GM10266 (cell line): ENCODE measurements around the gene DDO.

Experiments used
- DNase-seq: peaks from one replicate; pipeline ENCODE4 v3.0.0; 2012; ENCODE audit errors: extremely low spot score
- TF ChIP-seq, protein P1 (sequence below): IDR thresholded peaks from 2 replicates; pipeline ENCODE4 v1.5.1; 2012; ENCODE audit warnings: mild to moderate bottlenecking, low read depth; ENCODE audit not compliant: control insufficient read depth, insufficient read depth; ENCODE audit errors: missing control alignments

DDO gene

DNA sequence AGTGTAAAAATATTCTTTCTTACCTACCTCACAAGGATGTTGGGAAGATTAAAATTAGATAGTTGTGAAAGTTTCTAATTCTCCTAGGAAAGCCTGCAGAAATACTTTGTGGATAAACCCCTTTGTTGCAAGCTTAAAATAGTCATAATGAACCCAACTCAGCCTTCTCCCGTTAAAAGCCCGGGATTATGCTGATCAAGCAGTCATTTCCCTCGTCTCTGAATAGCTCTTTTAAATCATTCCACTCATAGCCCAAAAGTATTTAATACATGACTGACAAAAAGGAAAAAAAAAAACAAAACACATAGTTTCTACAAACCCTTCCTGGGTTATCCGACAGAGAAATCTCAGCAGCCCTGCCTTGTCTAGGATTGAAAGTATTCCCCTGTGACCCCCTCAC, 46.3 kb downstream of the DDO start:
- no peak for DNase-seq
- TF ChIP-seq, protein P1, sequence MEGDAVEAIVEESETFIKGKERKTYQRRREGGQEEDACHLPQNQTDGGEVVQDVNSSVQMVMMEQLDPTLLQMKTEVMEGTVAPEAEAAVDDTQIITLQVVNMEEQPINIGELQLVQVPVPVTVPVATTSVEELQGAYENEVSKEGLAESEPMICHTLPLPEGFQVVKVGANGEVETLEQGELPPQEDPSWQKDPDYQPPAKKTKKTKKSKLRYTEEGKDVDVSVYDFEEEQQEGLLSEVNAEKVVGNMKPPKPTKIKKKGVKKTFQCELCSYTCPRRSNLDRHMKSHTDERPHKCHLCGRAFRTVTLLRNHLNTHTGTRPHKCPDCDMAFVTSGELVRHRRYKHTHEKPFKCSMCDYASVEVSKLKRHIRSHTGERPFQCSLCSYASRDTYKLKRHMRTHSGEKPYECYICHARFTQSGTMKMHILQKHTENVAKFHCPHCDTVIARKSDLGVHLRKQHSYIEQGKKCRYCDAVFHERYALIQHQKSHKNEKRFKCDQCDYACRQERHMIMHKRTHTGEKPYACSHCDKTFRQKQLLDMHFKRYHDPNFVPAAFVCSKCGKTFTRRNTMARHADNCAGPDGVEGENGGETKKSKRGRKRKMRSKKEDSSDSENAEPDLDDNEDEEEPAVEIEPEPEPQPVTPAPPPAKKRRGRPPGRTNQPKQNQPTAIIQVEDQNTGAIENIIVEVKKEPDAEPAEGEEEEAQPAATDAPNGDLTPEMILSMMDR = no peak

DNA sequence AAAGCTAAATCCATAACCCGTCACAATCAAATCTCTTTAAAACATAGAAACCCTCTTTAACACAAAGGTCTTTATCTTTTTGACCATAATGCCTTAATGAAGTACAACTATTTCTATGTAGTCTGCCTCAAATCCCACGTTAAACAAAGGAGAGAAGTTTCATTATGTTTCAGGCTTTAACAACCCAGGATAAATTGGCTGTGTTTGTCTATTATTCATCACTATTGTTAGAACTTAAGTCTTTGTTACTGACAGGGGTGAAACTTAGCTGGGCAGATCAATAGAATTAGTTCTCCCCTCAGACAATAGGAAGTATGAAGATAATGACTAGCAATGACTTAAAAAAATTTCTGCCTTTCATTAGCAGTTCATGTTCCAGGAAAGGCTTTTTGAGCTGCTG, 47.1 kb downstream of the DDO start:
- no peak for DNase-seq
- TF ChIP-seq, protein P1 = no peak

DNA sequence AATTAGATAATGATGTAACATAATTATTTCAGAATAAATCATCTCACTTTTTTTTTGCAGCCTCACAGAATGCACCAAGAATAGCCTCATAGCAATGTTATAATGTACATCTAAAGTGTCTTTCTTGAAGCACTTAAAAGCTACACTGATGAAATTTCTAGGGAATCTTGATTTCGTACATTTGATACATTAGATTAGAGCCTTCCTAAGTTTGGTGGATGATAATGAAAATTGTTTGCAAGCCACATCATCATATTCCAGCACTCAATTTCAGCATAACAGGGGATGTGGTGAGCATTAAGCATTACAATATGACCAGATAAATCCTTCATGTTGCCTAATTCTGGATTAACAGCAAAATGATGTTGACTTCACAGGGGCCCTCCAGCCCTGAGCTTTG, 47.5 kb downstream of the DDO start:
- DNase-seq = no peak
- TF ChIP-seq, protein P1 = no peak

DNA sequence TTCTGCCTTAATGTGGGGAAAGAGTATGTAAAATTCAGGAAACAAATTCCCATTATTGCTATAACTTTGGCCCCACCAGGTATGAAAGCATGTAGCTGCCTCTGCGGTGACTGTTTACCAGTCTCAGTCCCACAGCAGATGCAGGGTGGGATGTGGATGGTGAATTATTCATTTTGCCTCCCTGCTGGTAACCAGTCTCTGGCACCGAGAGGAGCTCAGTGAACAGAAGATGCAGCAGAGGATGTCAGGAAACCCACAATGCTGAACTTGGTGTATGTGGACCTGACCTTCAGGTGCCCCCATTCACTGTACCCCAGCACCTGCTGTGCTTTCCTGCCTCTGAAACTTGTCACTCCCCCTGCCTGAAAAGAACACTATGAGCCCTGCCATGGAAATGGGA, 48.4 kb downstream of the DDO start:
- no peak for DNase-seq
- TF ChIP-seq, protein P1 = no peak

DNA sequence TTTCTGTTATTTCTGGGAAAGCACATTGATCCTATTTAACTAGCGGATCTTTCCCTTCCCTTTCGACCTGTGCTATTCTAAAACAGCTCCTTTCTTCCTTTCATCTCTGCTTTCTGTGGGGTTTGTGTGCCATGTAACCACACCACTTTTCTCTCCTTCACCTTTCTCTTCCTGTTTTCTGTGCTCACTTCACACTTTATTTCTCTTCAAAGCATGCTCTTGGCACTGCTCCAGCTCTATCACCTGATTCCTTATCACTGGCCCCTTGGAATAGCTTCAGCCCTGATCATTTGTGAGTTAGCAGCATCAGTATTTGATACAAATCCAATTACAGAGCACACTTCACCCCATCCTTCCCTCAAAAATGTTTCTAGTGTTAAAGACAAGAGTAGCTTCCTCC, 49.1 kb downstream of the DDO start:
- DNase-seq = no peak
- TF ChIP-seq, protein P1 = no peak

DNA sequence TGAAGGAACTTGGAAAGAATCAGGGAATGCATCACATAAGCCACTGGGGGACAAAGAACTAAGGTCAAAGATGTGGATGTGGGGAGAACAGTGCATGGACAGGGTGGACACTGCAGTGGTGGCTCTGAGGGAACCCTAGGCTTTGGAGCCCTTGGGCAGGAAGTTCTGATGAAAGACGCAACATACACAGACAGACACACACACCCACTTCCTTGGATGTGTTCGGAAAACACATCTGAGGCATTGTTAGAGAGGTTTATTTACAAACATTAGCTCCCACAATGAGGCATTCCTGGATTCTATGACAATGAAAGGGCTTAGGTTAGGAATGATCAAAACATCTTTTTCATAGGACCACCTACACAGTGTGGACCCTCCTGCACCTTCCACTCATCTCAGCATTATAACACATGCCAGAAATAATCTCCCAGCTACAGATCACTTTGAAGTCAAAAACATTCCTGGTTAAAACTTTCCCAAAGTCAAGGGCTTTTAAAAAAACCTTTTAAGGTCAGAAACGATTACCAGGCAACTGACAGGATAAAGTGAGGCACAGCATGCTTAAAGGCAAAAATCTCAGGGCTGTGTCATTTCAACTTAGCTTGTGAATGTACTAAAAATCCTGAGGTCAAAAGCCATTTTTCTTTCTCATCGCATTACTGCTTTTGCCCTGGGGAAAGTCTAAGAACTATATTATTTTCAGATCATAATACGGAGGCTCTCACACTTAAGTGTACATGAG, 50.8 kb downstream of the DDO start:
- TF ChIP-seq, protein P1 = no peak

DNA sequence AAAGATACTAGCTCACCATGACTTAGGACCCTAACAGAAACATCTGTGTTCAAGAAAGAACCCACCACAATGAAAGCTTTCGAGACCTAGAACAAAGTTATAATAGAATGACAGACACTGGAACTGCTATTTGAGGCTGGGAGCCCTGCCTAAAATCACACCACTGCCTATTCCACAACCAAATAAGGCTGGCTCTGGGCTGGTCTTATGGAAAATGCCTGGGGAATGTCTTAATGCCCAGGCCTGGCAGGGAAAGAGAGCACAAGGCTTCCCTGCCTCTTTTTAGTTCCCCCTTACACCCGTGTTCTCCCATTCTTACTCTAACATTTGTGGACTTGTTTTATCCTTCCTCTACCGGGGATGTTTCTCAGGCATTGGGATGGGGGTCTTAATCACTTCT, 51.6 kb downstream of the DDO start:
- TF ChIP-seq, protein P1 = no peak
- no peak for DNase-seq

More for the DNA sequence above, 50.8 kb downstream of the DDO start:
- DNase-seq = no peak
